ENCODE results near the gene IL36A.

DNA sequence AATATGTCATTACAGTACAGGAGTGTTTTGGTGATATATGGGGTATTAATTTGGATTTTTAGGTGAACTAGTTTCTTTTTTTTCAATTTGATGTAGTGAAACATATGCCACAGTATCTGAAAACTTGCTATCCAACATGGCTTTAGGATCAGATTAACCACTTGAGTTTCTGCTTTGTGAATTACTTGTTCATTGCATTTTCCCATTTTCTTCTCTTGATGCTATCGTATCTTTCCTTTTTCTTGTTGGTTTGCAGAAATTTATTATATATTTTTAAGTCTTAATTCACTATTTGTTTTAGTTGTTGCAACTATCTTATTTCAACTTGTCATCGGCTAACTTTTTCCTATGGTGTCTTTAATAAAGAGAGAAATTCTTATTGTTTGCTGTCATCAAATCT is 8.8 kb downstream of the IL36A start:
- TF ChIP-seq ZNF558 (tag by site-specific recombination; IDR thresholded peaks at IDR 0.05) (no peak), ZNF292 (tag by site-specific recombination; IDR thresholded peaks at IDR 0.05; ENCODE audit: borderline replicate concordance, low read depth) (no peak), ZNF274 (IDR thresholded peaks at IDR 0.05; ENCODE audit: low read length) (no peak), ZNF274 (tag by site-specific recombination; IDR thresholded peaks at IDR 0.05; ENCODE audit: borderline replicate concordance) (no peak), ZNF768 (tag by site-specific recombination; IDR thresholded peaks at IDR 0.05) (no peak)
- TF ChIP-seq, protein P1, sequence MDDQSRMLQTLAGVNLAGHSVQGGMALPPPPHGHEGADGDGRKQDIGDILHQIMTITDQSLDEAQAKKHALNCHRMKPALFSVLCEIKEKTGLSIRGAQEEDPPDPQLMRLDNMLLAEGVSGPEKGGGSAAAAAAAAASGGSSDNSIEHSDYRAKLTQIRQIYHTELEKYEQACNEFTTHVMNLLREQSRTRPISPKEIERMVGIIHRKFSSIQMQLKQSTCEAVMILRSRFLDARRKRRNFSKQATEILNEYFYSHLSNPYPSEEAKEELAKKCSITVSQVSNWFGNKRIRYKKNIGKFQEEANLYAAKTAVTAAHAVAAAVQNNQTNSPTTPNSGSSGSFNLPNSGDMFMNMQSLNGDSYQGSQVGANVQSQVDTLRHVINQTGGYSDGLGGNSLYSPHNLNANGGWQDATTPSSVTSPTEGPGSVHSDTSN (CRISPR knock-in tag; IDR thresholded peaks at IDR 0.05), result no peak
- TF ChIP-seq, protein P2, sequence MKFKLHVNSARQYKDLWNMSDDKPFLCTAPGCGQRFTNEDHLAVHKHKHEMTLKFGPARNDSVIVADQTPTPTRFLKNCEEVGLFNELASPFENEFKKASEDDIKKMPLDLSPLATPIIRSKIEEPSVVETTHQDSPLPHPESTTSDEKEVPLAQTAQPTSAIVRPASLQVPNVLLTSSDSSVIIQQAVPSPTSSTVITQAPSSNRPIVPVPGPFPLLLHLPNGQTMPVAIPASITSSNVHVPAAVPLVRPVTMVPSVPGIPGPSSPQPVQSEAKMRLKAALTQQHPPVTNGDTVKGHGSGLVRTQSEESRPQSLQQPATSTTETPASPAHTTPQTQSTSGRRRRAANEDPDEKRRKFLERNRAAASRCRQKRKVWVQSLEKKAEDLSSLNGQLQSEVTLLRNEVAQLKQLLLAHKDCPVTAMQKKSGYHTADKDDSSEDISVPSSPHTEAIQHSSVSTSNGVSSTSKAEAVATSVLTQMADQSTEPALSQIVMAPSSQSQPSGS (tag by site-specific recombination; IDR thresholded peaks at IDR 0.05; ENCODE audit: low read depth), result no peak
